Measurements from ENCODE around the gene SRRT.

DNA sequence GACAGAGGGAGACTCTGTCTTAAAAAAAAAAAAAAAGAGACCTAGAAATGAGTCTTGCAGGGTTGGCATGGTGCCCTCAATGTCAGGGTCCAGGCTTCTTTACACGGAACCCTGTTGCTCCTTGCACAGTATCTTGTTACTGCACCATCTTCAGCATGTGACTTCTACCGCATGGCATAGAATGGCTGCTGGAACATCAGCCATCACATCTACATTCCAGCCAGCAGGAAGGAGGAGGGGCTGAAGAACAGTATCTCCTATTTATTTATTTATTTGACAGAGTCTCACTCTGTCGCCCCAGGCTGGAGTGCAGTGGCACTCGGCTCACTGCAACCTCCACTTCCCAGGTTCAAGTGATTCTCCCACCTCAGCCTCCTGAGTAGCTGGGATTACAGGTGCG, 24.5 kb downstream of the SRRT start:
- TF ChIP-seq GATA3 (IDR thresholded peaks at IDR 0.05; ENCODE audit: low read depth, low read length) (no peak), GATA2 (IDR thresholded peaks at IDR 0.05; ENCODE audit: low read depth, low read length) (no peak)
